ENCODE measurements around the gene PRSS21. TPM values are rescaled to one million over a fixed set of nuclear protein-coding genes. Genes with fewer than 3 reads are reported as not detected.
A peak's percentile ranks its signal among the peaks of the same experiment; 100 is the strongest.

PRSS21 gene
- total RNA-seq, 2 experiments from 2014 or later = 6.0 to 10.3 TPM

GRCh38 chr16:2840914-2841313 lies 23.9 kb downstream of the PRSS21 start:
- CTCF ChIA-PET = interaction anchor here (1.4 to 3.8 kb wide), 3 partner anchors 26 to 129 kb away, joined by 3 to 94 read pairs (median 36); partner anchors contain the start of gene PAQR4
- no peaks in the 10 kb centered on the region for H3K9me3 Mint-ChIP-seq (ENCODE audit: low read depth)
- no peak overlapping the region for H3K27ac Mint-ChIP-seq

GRCh38 chr16:2841606-2842339 lies 24.7 kb downstream of the PRSS21 start:
- H3K4me1 Mint-ChIP-seq = peaks cover 39% of the 10 kb centered on the region

More at GRCh38 chr16:2840914-2841313, 23.9 kb downstream of the PRSS21 start:
- Mint-ChIP-seq H3K36me3 (peaks cover 2% of the 10 kb centered on the region), H3K4me3 (no peak overlapping the region), H3K4me1 (peaks cover 32% of the 10 kb centered on the region), H3K27me3 (peaks cover 2% of the 10 kb centered on the region)
- DNase-seq (no peak), ATAC-seq (no peak)

GRCh38 chr16:2842340-2843000 lies 25.4 kb downstream of the PRSS21 start:
- Mint-ChIP-seq H3K4me1 (peaks cover 44% of the 10 kb centered on the region), H3K36me3 (peaks cover 2% of the 10 kb centered on the region), H3K9me3 (ENCODE audit: low read depth) (no peaks in the 10 kb centered on the region), H3K4me3 (peak overlapping the region; percentile 62), H3K27ac (peak overlapping the region; percentile 83), H3K27me3 (no peaks in the 10 kb centered on the region)
- peak; percentile 85 for DNase-seq
- peak; percentile 68 for ATAC-seq
- CTCF ChIA-PET = interaction anchor here (1.0 to 4.0 kb wide), 10 partner anchors 12 to 249 kb away, joined by 3 to 36 read pairs (median 3); partner anchors contain the start of gene FLYWCH2

More at GRCh38 chr16:2841606-2842339, 24.7 kb downstream of the PRSS21 start:
- peaks cover 2% of the 10 kb centered on the region for H3K36me3 Mint-ChIP-seq
- H3K27me3 Mint-ChIP-seq = peaks cover 2% of the 10 kb centered on the region
- CTCF ChIA-PET = interaction anchor here (1.0 to 4.0 kb wide), 9 partner anchors 12 to 248 kb away, joined by 3 to 36 read pairs (median 3); partner anchors contain the start of gene FLYWCH2
- peak overlapping the region; percentile 62 for H3K4me3 Mint-ChIP-seq
- ATAC-seq = no peak
- H3K9me3 Mint-ChIP-seq (ENCODE audit: low read depth) = no peaks in the 10 kb centered on the region
- H3K27ac Mint-ChIP-seq = peak overlapping the region; percentile 83
- DNase-seq = no peak

- Mint-ChIP-seq H3K4me1 (peaks cover 44% of the 10 kb centered on the region), H3K36me3 (peaks cover 2% of the 10 kb centered on the region), H3K27me3 (no peaks in the 10 kb centered on the region), H3K4me3 (no peak overlapping the region), H3K27ac (peak overlapping the region; percentile 55), H3K9me3 (ENCODE audit: low read depth) (no peaks in the 10 kb centered on the region)
- no peak for ATAC-seq
- CTCF ChIA-PET = interaction anchor here (2.1 to 4.0 kb wide), 3 partner anchors 10 to 31 kb away, joined by 5 to 36 read pairs (median 20); no protein-coding TSS in a partner anchor
- no peak for DNase-seq
Measured at GRCh38 chr16:2843526-2843925, 26.5 kb downstream of the PRSS21 start.

- Mint-ChIP-seq H3K4me3 (no peak overlapping the region), H3K36me3 (peaks cover 2% of the 10 kb centered on the region), H3K27ac (peak overlapping the region; percentile 54), H3K9me3 (ENCODE audit: low read depth) (no peaks in the 10 kb centered on the region), H3K4me1 (peaks cover 40% of the 10 kb centered on the region), H3K27me3 (peaks cover 7% of the 10 kb centered on the region)
- ATAC-seq (no peak), DNase-seq (no peak)
- CTCF ChIA-PET = interaction anchor here (0.9 to 4.0 kb wide), 4 partner anchors 9 to 82 kb away, joined by 3 to 20 read pairs (median 5); no protein-coding TSS in a partner anchor
Measured at GRCh38 chr16:2845116-2845515, 28.1 kb downstream of the PRSS21 start.

GRCh38 chr16:2846511-2847310 lies 29.7 kb downstream of the PRSS21 start:
- Mint-ChIP-seq H3K27me3 (peaks cover 9% of the 10 kb centered on the region), H3K9me3 (ENCODE audit: low read depth) (no peaks in the 10 kb centered on the region), H3K36me3 (peaks cover 2% of the 10 kb centered on the region), H3K4me3 (no peak overlapping the region), H3K27ac (no peak overlapping the region), H3K4me1 (peaks cover 34% of the 10 kb centered on the region)
- DNase-seq = no peak
- ATAC-seq = peak; percentile 37
- CTCF ChIA-PET = no interaction called here

- Mint-ChIP-seq H3K36me3 (no peaks in the 10 kb centered on the region), H3K4me3 (no peak overlapping the region), H3K9me3 (ENCODE audit: low read depth) (peaks cover 2% of the 10 kb centered on the region), H3K27ac (no peak overlapping the region), H3K27me3 (peaks cover 9% of the 10 kb centered on the region), H3K4me1 (peaks cover 21% of the 10 kb centered on the region)
- CTCF ChIA-PET = interaction anchor here (2.3 kb wide), 1 partner anchor 19 kb away, joined by 11 read pairs; no protein-coding TSS in a partner anchor
- no peak for ATAC-seq
- DNase-seq = no peak
Measured at GRCh38 chr16:2848933-2849725, 32.1 kb downstream of the PRSS21 start.

- ATAC-seq = no peak
Measured at GRCh38 chr16:2852003-2852730, 35.1 kb downstream of the PRSS21 start.

GRCh38 chr16:2852731-2853507 lies 35.9 kb downstream of the PRSS21 start:
- H3K4me3 Mint-ChIP-seq = no peak overlapping the region
- H3K36me3 Mint-ChIP-seq = peaks cover 3% of the 10 kb centered on the region
- H3K4me1 Mint-ChIP-seq = peaks cover 4% of the 10 kb centered on the region
- CTCF ChIA-PET = interaction anchor here (1.2 to 2.4 kb wide), 3 partner anchors 9 to 74 kb away, joined by 4 to 20 read pairs (median 14); no protein-coding TSS in a partner anchor
- peaks cover 12% of the 10 kb centered on the region for H3K9me3 Mint-ChIP-seq (ENCODE audit: low read depth)
- peaks cover 13% of the 10 kb centered on the region for H3K27me3 Mint-ChIP-seq
- ATAC-seq (no peak), DNase-seq (no peak)
- no peak overlapping the region for H3K27ac Mint-ChIP-seq

More at GRCh38 chr16:2852003-2852730, 35.1 kb downstream of the PRSS21 start:
- DNase-seq = no peak
- H3K27ac Mint-ChIP-seq = no peak overlapping the region
- H3K27me3 Mint-ChIP-seq = peaks cover 9% of the 10 kb centered on the region
- H3K9me3 Mint-ChIP-seq (ENCODE audit: low read depth) = peaks cover 12% of the 10 kb centered on the region
- no peak overlapping the region for H3K4me3 Mint-ChIP-seq
- peaks cover under 1% of the 10 kb centered on the region for H3K4me1 Mint-ChIP-seq
- H3K36me3 Mint-ChIP-seq = peaks cover 3% of the 10 kb centered on the region
- CTCF ChIA-PET = no interaction called here

- H3K36me3 Mint-ChIP-seq = peaks cover 3% of the 10 kb centered on the region
- no peak overlapping the region for H3K4me3 Mint-ChIP-seq
- no peak for ATAC-seq
- peaks cover 13% of the 10 kb centered on the region for H3K27me3 Mint-ChIP-seq
- no peak for DNase-seq
- peaks cover 12% of the 10 kb centered on the region for H3K9me3 Mint-ChIP-seq (ENCODE audit: low read depth)
- peaks cover 4% of the 10 kb centered on the region for H3K4me1 Mint-ChIP-seq
- H3K27ac Mint-ChIP-seq = no peak overlapping the region
- CTCF ChIA-PET = interaction anchor here (0.7 to 2.4 kb wide), 6 partner anchors 10 to 73 kb away, joined by 3 to 20 read pairs (median 5); no protein-coding TSS in a partner anchor
Measured at GRCh38 chr16:2853531-2854073, 36.6 kb downstream of the PRSS21 start.

Data from activated CD8-positive, alpha-beta memory T cell treated with anti-CD3 and anti-CD28 coated beads, Interleukin-2, amount 10 ng/mL, durations not matched to agents 7 days and 5 days (primary cell).